ENCODE results near the gene SH3D19.
"Not testable (repeated sequence)": the region's sequence is repeated elsewhere in the genome, so short reads cannot be mapped to it uniquely, and the experiment has no call there.

The SH3D19 gene

DNA sequence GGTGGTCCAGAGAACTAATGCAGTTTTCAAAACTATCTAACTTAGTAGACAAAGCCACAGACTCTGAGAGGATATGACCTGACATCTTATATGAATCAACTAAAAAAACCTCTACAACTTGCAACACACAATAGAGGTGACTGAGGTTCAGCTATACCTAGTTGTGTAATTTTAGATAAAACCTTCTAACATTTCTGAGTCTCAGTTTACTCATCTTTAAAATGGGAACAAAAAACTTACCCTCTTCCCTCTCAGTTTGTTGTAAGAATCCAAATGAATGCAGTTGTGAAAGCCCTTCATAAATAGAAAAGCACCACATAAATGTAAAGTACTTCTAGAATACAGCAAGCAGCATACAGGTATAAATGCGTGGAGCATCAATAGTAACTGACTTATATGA lies 5.9 kb downstream of the SH3D19 start:
- no peak for DNase-seq

DNA sequence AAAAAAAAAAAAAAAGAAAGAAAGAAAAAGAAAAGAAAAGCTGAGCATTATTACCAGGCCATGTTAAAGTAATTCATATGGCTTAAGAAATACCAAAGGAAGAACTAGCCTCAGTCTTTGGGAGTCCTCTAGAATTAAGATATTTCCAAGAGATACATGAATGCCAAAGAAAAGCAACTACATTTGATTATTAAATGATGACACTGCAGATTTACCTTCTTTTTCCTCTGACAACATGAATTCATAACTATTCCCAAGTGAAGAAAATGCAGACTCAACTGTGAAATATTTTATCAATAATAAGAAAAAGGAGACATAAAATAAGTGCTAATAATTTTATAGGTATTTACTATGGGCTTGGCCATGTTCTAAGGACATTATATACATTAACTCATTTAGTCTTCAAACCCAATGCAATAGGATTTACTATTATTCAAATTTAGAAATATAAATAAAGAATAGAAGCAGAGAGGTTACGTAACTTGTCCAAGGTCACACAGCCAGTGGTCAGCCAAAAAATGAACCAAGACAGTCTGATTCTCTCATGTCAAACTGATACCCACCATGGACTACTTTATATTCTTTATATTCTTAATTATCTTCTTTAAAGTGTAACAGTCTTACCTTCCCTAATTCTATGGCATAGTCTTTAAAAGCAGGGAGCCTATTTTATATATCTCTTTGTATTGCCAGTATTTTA lies 6.9 kb downstream of the SH3D19 start:
- DNase-seq: no peak

DNA sequence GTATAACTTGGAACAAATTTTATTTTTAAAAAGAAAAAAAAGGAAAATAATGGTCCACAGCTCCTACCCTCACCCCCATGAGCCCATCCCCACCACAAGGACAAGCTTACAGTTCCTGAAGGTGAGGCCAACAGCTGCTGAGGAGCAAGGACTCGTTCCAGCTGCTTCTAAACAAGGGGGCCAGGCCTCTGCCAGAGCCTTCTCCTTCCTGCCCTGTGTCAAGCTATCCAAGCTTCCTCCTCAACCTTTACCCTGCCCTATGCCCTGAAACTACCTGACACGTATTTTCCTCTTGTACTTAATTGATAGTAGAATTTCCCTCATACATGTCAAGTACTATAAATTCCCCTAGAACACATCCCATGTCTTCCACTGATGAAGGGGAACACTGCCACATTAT lies 8.8 kb downstream of the SH3D19 start:
- no peak for DNase-seq

DNA sequence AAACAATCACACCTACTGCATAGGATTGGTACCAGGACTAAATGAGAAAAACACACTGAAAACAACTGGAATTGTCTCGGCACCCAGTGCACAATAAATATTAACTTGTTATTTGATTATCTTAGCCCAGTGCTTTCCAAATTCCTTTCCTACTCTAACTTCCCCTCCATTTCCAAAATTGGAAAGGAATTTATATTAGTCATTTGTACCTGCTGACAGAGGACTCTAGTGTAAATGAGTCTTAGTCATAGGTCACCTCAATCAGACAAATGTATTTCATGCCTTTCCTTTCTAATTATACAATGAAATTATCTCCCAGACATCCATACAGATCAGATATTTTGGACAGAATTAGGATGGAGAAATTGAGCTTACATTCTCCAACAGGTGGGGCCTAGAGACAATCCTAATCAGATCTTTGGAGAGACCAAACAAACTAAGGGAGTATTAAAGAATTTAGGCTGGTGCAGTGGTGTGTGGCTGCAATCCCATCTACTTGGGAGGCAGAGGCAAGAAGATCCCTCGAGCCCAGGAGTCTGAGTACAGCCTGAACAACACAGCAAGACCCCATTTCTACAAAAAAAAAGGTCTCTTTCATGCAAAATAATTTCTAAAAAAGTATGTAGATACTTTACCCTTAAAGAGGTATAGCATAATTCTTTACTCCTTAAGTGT lies 10.1 kb downstream of the SH3D19 start:
- no peak for DNase-seq

DNA sequence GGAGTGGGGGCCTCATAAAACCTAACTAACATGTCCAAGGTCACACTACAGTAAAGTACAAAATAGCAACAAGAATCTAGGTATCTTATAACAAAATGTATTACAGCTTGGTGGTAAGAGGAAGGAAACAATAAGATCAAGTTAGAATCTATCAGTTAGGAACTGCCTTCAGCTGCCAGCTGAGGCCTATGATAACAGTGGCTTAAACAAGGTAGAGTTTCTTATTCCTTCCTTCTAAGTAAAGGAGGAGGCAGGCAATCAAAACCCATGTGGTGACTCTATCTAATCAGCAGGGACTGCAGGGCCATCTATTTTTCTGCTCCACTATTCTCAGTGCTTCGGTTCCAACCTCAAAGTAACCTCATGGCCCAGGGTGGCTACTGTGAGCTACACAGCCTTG lies 10.9 kb downstream of the SH3D19 start:
- DNase-seq: no peak

DNA sequence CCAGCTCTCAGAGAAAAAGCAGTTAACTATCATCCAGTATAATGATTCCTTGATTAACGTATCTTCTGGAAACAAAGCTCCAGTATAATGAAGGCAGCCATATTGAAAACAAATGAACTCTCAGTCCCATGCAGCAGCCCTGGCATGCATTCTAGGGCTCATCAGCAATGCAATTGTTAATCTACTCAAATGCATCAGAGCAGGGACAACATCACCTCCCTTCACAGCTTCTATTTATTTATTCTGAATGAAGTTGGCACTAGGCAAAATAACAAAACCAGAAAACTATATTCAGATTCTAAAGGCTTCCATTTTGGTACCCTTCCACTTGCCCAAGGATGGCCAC lies 11.4 kb downstream of the SH3D19 start:
- DNase-seq: no peak

DNA sequence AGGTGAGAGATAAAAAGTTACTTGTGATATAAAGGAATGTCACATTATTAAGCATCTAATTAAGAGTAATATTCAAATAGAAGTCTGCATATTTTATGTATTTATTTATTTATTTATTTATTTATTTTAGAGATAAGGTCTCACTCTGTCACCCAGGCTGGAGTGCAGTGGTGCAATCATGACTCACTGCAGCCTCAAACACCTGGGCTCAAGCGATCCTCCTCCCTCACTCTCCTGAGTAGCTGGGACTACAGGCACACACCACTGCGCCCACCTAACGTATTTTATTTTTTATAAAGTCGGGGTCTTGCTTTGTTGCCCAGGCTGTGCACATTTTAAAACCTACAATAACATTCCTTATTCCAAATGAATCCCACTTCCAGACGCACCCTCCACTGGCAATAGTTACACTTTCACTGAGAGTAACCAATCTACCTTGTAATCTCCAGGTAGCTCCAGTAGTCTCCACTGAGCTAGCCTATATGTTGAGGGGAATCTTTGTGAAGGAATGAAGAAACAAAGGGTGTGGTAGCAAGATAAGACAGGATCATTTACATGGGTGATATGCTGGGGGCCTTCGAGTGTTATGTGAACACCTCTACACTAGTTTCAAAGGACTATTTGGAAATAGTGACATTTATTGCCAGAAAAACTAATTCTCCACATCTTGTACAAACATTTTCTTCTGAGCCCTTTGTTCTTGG lies 11.9 kb downstream of the SH3D19 start:
- DNase-seq: no peak

DNA sequence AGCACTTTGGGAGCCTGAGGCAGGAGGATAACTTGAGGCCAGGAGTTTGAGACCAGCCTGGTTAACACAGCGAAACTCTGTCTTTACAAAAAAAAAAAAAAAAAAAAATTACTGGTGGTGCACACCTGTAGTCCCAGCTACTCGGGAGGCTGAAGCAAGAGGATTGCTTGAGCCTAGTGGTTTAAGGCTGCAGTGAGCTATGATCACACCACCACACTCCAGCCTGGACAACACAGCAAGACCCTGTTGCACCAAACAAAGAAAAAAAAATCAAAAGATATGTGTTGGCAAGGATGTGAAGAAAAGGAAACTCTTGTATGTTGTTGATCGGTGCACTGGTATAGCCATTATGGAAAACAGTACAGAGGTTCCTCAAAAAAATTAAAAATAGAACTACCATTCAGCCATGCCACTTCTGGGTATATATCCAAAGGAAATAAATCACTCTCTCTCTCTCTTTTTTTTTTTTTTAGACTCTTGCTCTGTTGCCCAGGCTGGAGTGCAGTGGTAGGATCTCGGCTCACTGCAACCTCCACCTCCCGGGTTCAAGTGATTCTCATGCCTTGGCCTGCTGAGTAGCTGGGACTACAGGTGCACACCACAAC lies 15.2 kb downstream of the SH3D19 start:
- DNase-seq: no peak

DNA sequence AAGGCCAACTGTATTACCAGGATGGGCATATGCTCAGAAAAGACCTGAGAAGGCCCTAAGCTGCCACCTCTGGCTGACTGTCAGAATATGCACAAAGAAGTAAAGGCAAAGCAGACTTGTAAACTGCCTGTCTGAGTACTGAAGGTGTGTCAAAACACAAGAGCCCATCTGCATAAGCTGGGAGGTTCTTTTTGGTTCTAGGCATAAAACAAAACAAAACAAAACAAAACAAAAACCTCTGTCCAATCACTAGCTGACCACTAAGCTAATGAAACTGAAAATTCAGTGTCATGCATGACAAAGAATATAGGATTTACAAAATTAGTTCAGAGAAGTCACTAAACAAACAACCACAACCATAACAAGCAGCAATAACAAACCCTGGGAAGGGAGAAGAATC lies 20.6 kb downstream of the SH3D19 start:
- no peak for DNase-seq

DNA sequence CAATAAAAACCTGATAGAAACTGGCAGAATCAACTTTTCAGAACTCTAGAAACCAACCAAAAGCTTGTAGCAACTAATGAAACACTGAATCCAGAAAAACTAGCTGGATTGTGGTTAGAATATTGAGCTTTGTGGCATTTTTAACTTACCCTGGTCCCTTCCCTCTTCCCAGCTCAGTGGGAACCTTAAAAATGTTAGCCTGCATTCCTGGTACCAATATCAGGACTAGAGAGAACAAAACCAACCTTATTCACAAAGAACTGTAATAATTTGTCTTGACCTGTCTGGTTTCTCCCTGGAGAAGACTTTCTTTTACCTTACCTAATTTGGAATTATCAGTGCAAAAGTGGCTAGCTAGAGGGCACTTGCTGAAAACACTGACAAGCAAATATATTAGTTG lies 21.2 kb downstream of the SH3D19 start:
- DNase-seq: no peak

DNA sequence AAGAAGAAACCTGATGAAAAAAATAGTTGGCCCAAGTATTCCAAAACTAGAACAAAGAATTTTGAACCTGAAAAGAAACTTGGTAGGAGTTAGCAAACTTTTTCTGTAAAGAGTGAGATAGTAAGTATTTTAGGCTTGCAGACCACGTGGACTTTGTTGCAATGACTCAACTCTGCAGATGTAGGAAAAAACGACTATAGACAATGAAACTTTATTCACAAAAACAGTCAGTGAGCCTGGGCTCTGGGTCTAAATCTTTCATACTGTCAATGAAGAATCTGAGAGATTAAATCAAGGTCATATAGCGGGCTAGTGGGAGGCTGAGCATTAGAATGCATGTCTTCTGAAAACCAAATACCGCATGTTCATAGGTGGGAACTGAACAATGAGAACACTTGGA lies 23.0 kb downstream of the SH3D19 start:
- no peak for DNase-seq

DNA sequence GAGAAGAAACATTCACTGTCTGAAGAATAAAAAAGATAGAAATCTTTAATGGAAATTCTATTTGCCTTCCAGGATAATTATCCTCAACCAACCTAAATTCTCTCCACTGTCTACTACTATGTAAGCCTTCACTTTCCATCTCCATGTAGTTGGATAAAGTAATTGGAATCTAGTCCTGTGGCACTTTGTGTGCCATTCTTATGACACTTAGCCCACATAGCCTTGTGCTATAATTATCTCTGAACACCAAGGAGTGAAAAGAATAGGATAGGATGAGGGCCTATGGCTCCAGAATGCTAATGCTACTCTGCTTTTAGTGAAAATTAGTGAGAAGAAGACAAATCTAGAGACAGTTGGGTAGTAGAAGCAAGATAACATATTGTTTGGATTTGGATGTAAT lies 28.2 kb downstream of the SH3D19 start:
- no peak for DNase-seq

DNA sequence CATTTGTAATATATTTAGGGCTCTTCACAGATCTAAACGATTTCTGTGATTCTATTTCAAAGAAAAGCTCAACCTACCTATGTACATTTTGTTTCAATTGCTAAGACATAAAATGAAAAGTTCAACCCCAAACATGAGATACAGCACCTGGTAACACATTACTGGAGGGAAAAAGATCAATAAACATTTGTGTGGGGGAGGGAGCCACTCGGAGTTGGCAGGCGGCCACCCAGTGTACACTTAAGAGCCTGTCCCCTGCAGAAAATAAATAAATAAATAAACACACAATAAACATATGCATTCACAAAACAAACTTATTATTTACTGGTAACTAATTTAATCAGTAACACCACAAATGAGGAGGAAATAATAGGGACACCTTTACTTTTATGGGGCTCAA lies 29.2 kb downstream of the SH3D19 start:
- DNase-seq: no peak

DNA sequence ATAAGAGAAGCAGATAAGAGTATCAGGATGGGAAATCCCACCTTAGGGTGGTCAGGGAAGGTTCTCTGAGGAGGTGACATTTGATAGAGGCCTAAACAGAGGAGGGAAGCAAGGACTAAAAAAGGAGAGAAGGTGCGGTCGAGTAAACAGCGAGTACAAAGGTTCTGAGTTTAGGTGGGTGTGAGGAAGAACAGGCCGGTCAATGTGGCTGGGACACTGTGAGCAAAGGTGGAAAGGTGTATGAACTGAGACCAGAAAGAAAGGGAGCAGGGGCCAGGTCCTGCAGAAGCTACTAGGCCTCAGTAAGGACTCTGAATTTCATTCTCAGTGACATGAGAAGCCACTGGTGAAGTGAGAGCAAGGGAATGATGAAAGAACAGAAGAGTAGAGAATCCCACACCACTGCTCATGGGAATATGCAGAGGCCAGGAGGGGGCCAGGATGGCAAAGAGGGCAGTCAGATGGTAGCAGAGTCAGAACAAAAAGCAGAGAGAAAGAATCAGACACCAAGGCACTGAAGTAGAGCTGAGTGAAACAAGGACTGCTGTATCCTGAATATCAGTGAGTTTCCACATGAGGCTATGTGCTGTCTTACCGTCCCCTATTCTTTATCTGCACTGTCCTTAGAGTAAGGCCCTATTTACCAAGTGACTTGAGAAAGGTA lies 30.4 kb downstream of the SH3D19 start:
- no peak for DNase-seq

DNA sequence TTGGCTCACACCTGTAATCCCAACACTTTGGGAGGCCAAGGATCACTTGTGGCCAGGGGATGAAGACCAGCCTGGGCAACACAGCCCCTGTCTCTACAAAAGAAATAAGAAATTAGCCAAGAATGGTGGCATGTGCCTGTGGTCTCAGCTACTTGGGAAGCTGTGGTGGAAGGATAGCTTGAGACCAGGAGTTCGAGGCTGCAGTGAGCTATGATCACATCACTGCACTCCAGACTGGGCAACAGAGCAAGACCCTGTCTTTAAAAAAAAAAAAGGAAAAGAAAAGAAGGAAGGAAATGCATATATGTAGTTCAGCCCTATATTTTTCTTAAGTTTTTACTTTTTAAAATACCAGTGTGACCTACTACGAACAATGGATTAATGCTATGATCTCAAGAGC lies 33.4 kb downstream of the SH3D19 start:
- DNase-seq: no peak

DNA sequence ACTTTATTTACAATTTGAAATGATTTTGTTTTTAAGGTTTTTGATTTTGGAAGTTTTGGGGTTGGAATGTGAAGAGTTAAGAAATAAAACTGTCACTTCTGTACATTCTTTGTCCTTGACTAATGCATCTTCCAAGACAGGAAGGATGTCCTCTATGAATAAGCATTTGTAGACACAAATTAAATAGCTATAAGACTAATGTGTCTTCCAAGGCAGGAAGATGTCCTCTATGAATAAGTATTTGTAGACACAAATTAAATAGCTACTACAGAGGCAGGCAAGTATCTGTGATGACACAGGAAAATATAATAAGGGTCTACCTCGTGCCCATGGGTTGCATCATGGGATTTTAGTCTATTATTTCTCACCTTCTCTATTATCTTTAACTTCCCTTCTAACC lies 33.9 kb downstream of the SH3D19 start:
- no peak for DNase-seq

DNA sequence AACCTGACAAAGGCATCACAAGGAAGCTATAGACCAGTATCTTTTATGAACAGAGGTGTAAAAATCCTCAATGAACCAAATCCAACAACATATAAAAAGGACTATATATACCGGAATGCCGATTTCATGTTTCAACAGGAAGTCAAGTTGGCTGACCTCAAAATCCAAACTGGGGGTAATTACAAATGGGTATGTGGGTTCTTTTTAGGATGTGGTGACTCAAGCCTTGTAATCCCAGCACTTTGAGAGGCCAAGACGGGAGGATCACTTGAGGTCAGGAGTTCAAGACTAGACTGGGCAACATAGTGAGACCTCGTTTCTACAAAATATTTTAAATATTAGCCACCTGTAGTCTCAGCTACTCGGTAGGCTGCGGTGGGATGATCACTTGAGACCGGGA lies 38.0 kb downstream of the SH3D19 start:
- no peak for DNase-seq

DNA sequence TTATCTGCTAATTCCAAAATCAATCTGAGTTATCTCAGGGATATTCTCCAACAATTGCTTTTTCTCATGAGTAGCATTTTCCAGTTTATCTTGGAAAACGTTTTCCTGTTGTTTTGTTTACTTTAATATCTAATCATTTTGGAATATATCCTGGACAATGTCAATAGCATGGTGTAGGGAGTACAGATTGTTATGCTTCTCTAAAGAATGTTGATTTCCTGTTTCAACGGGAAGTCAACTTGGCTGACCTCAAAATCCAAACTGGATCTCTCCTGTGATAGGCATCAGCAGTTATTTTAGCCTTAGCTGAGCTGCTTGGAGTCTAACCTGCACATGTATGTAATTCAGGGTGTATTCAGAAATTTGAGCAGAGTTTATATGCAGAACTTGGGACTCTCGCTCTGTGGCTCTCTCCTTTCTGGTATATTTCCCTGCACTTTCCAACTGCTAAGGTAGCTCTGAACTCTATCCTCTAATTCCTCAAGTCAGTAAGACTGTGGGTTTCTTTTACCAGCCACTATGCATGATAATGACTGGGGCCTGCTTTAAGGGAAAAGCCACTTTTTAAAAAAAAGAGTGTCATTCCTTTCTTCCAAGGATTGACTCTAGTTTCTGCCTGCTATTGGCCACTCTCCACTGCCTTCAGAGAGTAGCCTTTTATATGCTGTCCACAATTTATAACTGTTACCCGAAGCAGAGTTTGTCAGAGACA lies 40.7 kb downstream of the SH3D19 start:
- DNase-seq: no peak

DNA sequence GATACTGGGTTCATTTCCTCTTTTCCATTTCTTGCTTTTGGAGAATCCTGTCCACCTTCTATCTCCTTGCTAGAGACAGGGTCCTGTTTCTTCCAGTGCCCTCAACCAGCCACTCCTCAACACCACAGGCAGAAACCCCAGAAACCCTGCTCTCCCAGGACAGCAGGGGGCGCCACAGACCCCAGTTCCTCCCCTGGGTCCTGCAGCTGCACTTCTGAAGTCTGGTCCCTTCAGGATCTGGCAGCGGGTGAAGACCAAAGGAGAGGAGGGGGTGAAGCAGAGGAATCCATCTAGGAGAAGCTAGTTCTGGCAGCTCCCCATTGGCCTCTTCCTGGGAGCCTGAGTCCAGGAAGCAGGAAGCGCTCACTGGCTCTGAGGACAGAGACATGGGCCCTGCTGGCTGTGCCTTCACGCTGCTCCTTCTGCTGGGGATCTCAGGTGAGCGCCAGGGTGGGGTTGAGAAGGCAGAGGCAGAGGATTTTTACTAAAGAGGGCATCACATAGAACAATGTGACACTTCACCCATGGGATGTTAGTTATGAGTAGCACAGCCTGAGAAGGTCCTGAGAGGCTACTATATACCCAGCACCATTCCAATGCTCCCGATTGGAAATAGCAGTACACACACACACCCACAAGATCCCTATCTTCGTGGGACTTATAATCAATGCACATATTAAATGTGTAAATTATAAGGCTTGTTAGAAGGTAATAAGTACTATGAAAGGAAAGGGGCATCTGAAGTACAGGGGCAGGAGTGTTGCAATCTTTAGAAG lies 48.4 kb downstream of the SH3D19 start, which contains the start of gene PRSS48:
PRSS48 (plus strand) TSS at position 375 of the 776 bp plus-strand sequence; CDS start at position 387, 12 bp downstream.
- DNase-seq: no peak

DNA sequence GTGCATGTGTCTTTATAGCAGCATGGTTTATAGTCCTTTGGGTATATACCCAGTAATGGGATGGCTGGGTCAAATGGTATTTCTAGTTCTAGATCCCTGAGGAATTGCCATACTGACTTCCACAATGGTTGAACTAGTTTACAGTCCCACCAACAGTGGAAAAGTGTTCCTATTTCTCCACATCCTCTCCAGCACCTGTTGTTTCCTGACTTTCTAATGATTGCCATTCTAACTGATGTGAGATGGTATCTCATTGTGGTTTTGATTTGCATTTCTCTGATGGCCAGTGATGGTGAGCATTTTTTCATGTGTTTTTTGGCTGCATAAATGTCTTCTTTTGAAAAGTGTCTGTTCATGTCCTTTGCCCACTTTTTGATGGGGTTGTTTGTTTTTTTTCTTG lies 56.5 kb downstream of the SH3D19 start:
- DNase-seq: not testable (repeated sequence)

DNA sequence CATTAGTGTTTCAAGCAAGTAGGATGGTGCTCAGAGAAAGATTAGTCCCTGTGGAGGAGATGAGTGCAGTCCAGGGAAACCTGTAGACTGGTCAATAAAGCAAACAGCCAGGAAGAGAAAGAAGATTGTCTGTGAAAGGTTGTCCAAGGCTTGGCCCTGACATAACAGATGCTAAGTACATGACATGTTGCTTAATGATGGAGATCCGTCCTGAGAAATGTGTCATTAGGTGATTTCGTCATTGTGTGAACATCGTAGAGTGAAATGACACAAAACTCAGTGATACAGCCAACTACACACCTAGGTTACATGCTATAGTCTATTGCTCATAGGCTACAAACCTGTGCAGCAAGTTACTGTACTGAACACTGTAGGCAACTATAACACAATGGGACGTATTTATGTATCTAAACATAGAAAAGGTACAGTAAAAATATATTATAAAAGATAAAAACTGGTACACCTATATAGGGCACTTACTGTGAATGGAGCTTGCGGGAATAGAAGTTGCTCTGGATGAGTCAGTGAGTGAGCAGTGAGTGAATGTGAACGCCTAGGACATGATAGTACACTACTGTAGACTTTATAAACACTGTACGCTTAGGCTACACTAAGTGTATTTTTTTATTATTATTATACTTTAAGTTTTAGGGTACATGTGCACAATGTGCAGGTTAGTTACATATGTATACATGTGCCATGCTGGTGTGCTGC lies 57.4 kb downstream of the SH3D19 start:
- no peak for DNase-seq

All from T1000 (cell line).